ENCODE results near the gene IARS2. TPM values are rescaled to one million over a fixed set of nuclear protein-coding genes. Genes with fewer than 3 reads are reported as not detected.

IARS2 gene
- total RNA-seq, 1 experiment from 2014 or later: 72.9 TPM

DNA sequence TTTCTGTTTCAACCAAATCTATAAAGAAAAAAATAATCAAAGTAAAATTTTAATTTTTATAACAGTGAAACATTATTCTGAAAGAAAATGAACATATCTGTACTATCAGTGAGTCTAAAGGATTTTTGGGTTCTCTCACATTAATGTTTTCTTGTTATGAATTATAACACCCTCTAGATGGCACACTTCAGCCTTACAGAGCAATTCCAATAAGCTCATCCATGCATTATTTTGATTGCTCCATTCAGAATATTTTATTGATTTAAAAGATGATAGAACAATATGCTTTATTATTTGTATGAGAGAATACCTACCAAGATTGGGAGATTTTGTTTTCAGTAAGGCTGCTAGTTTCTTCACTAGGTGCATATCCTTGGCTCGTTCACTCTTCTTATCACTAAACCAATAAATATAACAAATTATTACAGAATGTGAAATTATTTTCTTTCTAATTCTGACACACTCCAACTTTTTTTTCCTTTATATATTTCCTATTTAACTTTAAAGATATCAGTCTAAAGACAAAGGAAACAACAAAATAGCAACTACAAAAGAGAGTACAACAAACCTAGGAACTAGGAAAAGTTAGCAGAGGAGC lies 95.9 kb downstream of the IARS2 start:
- no peak overlapping the region for H4K8ac ChIP-seq (replicated peaks; ENCODE audit: insufficient read length, low read depth, low read length)
- no peak overlapping the region for H3K14ac ChIP-seq (ENCODE audit: insufficient read depth, low read length)
- peaks cover 21 to 55% (median 41%) of the 10 kb centered on the region in 3 experiments; a peak in 6 of 7 replicates for H3K36me3 Mint-ChIP-seq (ENCODE audit: insufficient read depth in 1 of 3, low read depth in 3 of 3)
- no peaks in the 10 kb centered on the region for H3K27me3 ChIP-seq (ENCODE audit: insufficient read depth, low read length)
- no peak overlapping the region for H3K56ac ChIP-seq (ENCODE audit: insufficient read length, low read depth, low read length)
- no peaks in the 10 kb centered on the region for H3K4me1 Mint-ChIP-seq
- H2AFZ ChIP-seq (ENCODE audit: low read length): no peak overlapping the region
- H3K4me3 Mint-ChIP-seq: no peak overlapping the region
- no peaks in the 10 kb centered on the region for H3K9me3 Mint-ChIP-seq
- no peak overlapping the region for H2BK120ac ChIP-seq (ENCODE audit: low read depth, low read length, poor library complexity, severe bottlenecking)
- no peak overlapping the region for H4K91ac ChIP-seq (ENCODE audit: insufficient read length, low read depth, low read length)
- no peak overlapping the region for H2BK12ac ChIP-seq (ENCODE audit: insufficient read length, low read depth, low read length)
- no peaks in the 10 kb centered on the region for H3K27me3 Mint-ChIP-seq (ENCODE audit: low read depth)
- no peaks in the 10 kb centered on the region for H3K79me2 ChIP-seq (ENCODE audit: insufficient read depth, low read length)
- no peak overlapping the region for H3K27ac ChIP-seq (ENCODE audit: insufficient read length, low read depth, low read length)
- no peak overlapping the region for H3K4ac ChIP-seq (ENCODE audit: low read depth, low read length)
- no peaks in the 10 kb centered on the region for H3K23me2 ChIP-seq (ENCODE audit: insufficient read length, low read depth, low read length, poor library complexity, severe bottlenecking)
- H3K18ac ChIP-seq (ENCODE audit: insufficient read length, low read depth, low read length): no peak overlapping the region
- H3K79me1 ChIP-seq (ENCODE audit: insufficient read depth, low read depth, low read length, poor library complexity, severe bottlenecking): no peaks in the 10 kb centered on the region
- no peak overlapping the region for H2BK20ac ChIP-seq (ENCODE audit: low read depth, low read length, poor library complexity, severe bottlenecking)
- H3K4me1 ChIP-seq (ENCODE audit: insufficient read depth, low read length): no peaks in the 10 kb centered on the region
- no peak overlapping the region for H3K9ac ChIP-seq (ENCODE audit: extremely low read depth, insufficient read length, low read length)
- TF ChIP-seq, protein P1, sequence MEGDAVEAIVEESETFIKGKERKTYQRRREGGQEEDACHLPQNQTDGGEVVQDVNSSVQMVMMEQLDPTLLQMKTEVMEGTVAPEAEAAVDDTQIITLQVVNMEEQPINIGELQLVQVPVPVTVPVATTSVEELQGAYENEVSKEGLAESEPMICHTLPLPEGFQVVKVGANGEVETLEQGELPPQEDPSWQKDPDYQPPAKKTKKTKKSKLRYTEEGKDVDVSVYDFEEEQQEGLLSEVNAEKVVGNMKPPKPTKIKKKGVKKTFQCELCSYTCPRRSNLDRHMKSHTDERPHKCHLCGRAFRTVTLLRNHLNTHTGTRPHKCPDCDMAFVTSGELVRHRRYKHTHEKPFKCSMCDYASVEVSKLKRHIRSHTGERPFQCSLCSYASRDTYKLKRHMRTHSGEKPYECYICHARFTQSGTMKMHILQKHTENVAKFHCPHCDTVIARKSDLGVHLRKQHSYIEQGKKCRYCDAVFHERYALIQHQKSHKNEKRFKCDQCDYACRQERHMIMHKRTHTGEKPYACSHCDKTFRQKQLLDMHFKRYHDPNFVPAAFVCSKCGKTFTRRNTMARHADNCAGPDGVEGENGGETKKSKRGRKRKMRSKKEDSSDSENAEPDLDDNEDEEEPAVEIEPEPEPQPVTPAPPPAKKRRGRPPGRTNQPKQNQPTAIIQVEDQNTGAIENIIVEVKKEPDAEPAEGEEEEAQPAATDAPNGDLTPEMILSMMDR (conservative IDR thresholded peaks at IDR 0.05): peak; percentile 59
- H2AK5ac ChIP-seq (ENCODE audit: insufficient read length, low read length): no peak overlapping the region
- no peak overlapping the region for H2BK15ac ChIP-seq (ENCODE audit: low read depth, low read length)
- no peaks in the 10 kb centered on the region for H4K20me1 ChIP-seq (ENCODE audit: control insufficient read depth, insufficient read depth, insufficient read length)
- no peaks in the 10 kb centered on the region for H3K9me3 ChIP-seq (ENCODE audit: control insufficient read depth, low read depth, low read length)
- H3K23ac ChIP-seq (ENCODE audit: insufficient read length, low read depth, low read length): no peak overlapping the region
- H4K5ac ChIP-seq (ENCODE audit: insufficient read length, low read depth, low read length): no peak overlapping the region
- no peak for DNase-seq
- H3K27ac Mint-ChIP-seq: no peak overlapping the region
- H3K4me2 ChIP-seq (ENCODE audit: insufficient read depth, insufficient read length, low read length): no peak overlapping the region
- no CpG with 5 or more reads among the region's 1 CpG for WGBS (ENCODE audit: extremely low coverage, insufficient read length, low lambda C conversion rate)
- H3T11ph ChIP-seq (ENCODE audit: low read length): no peak overlapping the region
- no peak overlapping the region for H2BK5ac ChIP-seq (ENCODE audit: insufficient read length, low read length)
